CD8-positive, alpha-beta memory T cell (primary cell): ENCODE results near the gene COL9A3. TPM values are rescaled to one million over a fixed set of nuclear protein-coding genes. Genes with fewer than 3 reads are reported as not detected.

Source experiments
- CTCF ChIA-PET: fragments of 350-600 bp; sonication (Branson Sonifier 250); formaldehyde crosslinking; loops from one replicate; lab custom pipeline; 2021; ENCODE audit warnings: antibody characterized with exemption; lab: Charles Lee
- POLR2A ChIA-PET: fragments of 350-600 bp; sonication (Branson Sonifier 250); formaldehyde crosslinking; loops from one replicate; lab custom pipeline; 2021; ENCODE audit warnings: antibody characterized with exemption; lab: Charles Lee
- DNase-seq, 5 donors: peaks; one replicate each; pipeline versions ENCODE4 v3.0.0 to v3.0.0-alpha.2; 2020 to 2022; ENCODE audit warnings: mixed read lengths in 1 of 5
- H3K27ac ChIP-seq: one replicate; pipeline ENCODE4 v1.7.0; 2013; ENCODE audit warnings: low read depth, mild to moderate bottlenecking, low read length, moderate library complexity
- H3K27me3 ChIP-seq: 2 replicates; pipeline ENCODE4 v1.7.0; 2013; ENCODE audit warnings: low read length, mild to moderate bottlenecking; ENCODE audit not compliant: insufficient read depth, poor library complexity, severe bottlenecking
- H3K36me3 ChIP-seq: 2 replicates; pipeline ENCODE4 v1.7.0; 2013; ENCODE audit warnings: mild to moderate bottlenecking, low read length, moderate library complexity; ENCODE audit not compliant: insufficient read depth
- H3K4me1 ChIP-seq: 2 replicates; pipeline ENCODE4 v1.7.0; 2013; ENCODE audit warnings: mild to moderate bottlenecking, low read length, moderate library complexity; ENCODE audit not compliant: insufficient read depth
- H3K4me3 ChIP-seq: 2 replicates; pipeline ENCODE4 v1.7.0; 2013; ENCODE audit warnings: mild to moderate bottlenecking, low read length
- H3K9me3 ChIP-seq: 2 replicates; pipeline ENCODE4 v1.7.0; 2013; ENCODE audit warnings: mild to moderate bottlenecking, low read length
- H3K27ac Mint-ChIP-seq, 8 donors: one replicate each; pipeline ENCODE4 v1.8.0; 2020 to 2021; ENCODE audit warnings: mixed read lengths in 8 of 8, mild to moderate bottlenecking in 6 of 8, inconsistent platforms in 3 of 8, moderate library complexity in 3 of 8
- H3K27me3 Mint-ChIP-seq, 2 donors: one replicate each; pipeline ENCODE4 v1.8.0; 2020 to 2021; ENCODE audit warnings: mixed read lengths in 2 of 2, mild to moderate bottlenecking in 1 of 2, moderate library complexity in 1 of 2
- H3K36me3 Mint-ChIP-seq, 3 donors: one replicate each; pipeline ENCODE4 v1.8.0; 2020 to 2021; ENCODE audit warnings: mixed read lengths in 3 of 3, inconsistent platforms in 1 of 3, mild to moderate bottlenecking in 1 of 3
- H3K4me1 Mint-ChIP-seq, 3 donors: one replicate each; pipeline ENCODE4 v1.8.0; 2020 to 2021; ENCODE audit warnings: mixed read lengths in 3 of 3, inconsistent platforms in 1 of 3, mild to moderate bottlenecking in 1 of 3
- H3K4me3 Mint-ChIP-seq, 7 donors: one replicate each; pipeline ENCODE4 v1.8.0; 2020 to 2021; ENCODE audit warnings: mixed read lengths in 7 of 7, mild to moderate bottlenecking in 6 of 7, moderate library complexity in 4 of 7, inconsistent platforms in 2 of 7
- H3K9me3 Mint-ChIP-seq, 5 donors: one replicate each; pipeline ENCODE4 v1.8.0; 2020 to 2022; ENCODE audit warnings: mixed read lengths in 5 of 5, mild to moderate bottlenecking in 3 of 5, moderate library complexity in 2 of 5, inconsistent platforms in 1 of 5
- polyA plus RNA-seq: library from polyadenylated mRNA; unstranded; fragments of 300-500 nt; fragmentation: Illumina TruSeq; gene quantifications from one replicate; pipeline ENCODE4 v1.2.3, GENCODE V29; 2021
- total RNA-seq, 2 experiments: library from RNA; stranded (reverse); gene quantifications; one replicate each; pipeline ENCODE4 v1.2.3, GENCODE V29; 2021

The COL9A3 gene
- total and polyA plus RNA-seq, 3 experiments from 2014 or later: not detected

DNA sequence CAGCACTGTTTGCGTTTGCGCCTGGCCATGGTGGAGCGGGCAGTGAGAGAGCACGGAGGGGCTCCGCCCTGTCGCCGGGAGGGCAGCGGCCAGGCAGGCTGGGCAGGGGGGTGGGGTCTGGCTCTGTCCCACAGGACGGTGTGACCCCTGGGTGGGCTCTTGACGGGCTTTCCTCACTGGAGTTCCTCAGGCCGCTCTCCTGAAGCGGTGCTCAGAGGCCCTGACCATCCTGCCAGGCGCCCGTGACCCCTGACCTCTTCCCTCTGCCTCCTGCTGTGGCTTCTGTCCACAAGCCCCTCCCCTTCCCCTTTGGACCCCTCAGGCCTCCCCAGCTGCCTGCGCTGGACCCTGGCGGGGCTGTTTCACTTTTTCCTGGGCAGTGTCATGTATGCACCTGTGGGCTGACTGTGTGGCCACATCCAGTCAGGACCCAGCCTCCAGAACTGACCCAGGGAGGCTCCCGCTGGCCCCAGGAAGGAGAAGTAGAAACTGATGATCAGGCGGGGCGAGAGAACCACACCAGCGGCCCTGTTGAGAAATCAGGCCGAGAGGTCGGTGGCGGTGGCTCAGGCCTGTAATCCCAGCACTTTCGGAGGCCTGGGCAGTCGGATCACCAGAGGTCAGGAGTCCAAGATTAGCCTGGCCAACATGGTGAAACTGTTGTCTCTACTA is 11.0 kb upstream of the COL9A3 start:
- no peaks in the 10 kb centered on the region for H3K9me3 Mint-ChIP-seq
- H3K4me3 ChIP-seq: peak overlapping the region; percentile 66

DNA sequence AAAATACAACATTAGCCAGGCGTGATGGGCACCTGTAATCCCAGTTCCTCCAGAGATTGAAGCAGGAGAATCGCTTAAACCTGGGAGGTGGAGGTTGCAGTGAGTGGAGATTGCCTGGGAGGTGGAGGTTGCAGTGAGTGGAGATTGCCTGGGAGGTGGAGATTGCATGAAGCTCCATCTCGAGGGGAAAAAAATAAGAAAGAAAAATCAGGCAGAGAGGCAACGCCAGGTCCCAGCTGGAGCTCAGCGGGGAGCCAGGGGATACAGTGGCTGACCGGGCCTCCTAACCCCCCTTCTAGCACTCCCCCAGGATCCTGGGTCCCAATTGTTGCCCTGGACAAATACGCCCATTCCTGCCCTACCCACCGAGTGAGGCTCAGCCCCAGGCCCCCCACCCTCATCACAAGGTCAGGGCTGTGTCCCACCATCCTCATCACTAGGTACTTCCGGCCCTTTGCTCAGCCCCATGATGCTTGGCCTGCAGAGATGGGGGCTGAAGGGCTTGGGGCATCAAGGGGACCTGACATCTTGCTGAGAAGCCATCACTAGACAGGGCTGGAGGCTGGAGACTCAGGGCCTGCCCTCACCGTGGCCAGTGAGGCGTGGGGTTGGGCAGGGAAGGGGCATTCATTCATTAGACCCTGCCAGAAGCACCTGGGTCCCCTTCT is 10.3 kb upstream of the COL9A3 start:
- Histone ChIP-seq H3K36me3 (peaks cover 29% of the 10 kb centered on the region), H3K9me3 (no peaks in the 10 kb centered on the region), H3K4me3 (peak overlapping the region; percentile 66), H3K4me1 (peaks cover 39% of the 10 kb centered on the region), H3K27ac (peak overlapping the region; percentile 57), H3K27me3 (no peaks in the 10 kb centered on the region)
- DNase-seq: no peak
- peaks cover 0 to 3% of the 10 kb centered on the region in 2 donors for H3K27me3 Mint-ChIP-seq
- H3K9me3 Mint-ChIP-seq: no peaks in the 10 kb centered on the region
- peak overlapping the region in 5 of 8 donors; percentile 78 to 84 (median 79) for H3K27ac Mint-ChIP-seq
- ChIA-PET CTCF (interaction anchor here (2.2 to 3.0 kb wide), 2 partner anchors 11 to 154 kb away, joined by 13 to 31 read pairs; partner anchors contain the start of gene MRGBP), POLR2A (no interaction called here)
- H3K4me1 Mint-ChIP-seq: peaks cover 22 to 38% (median 28%) of the 10 kb centered on the region in 3 donors
- peaks cover 4 to 58% (median 5%) of the 10 kb centered on the region in 3 donors for H3K36me3 Mint-ChIP-seq
- H3K4me3 Mint-ChIP-seq: peak overlapping the region; percentile 73 to 89 (median 78)

More for the DNA sequence above, 11.0 kb upstream of the COL9A3 start:
- Histone ChIP-seq H3K9me3 (no peaks in the 10 kb centered on the region), H3K27me3 (no peaks in the 10 kb centered on the region), H3K36me3 (peaks cover 25% of the 10 kb centered on the region), H3K27ac (peak overlapping the region; percentile 57), H3K4me1 (peaks cover 39% of the 10 kb centered on the region)
- Mint-ChIP-seq H3K4me3 (peak overlapping the region; percentile 73 to 89 (median 78)), H3K27ac (peak overlapping the region in 6 of 8 donors; percentile 15 to 81 (median 52)), H3K36me3 (peaks cover 4 to 59% (median 5%) of the 10 kb centered on the region in 3 donors), H3K27me3 (peaks cover 0 to 3% of the 10 kb centered on the region in 2 donors), H3K4me1 (peaks cover 22 to 38% (median 28%) of the 10 kb centered on the region in 3 donors)
- ChIA-PET POLR2A (interaction anchor here (1.2 to 2.6 kb wide), 3 partner anchors 9 to 127 kb away, joined by 4 to 46 read pairs (median 4); partner anchors contain the start of gene MRGBP), CTCF (interaction anchor here (0.6 to 2.6 kb wide), 2 partner anchors 11 to 14 kb away, joined by 3 to 14 read pairs; no protein-coding TSS in a partner anchor)
- DNase-seq: no peak

GRCh38 chr20:62807444-62808210 is 9.2 kb upstream of the COL9A3 start:
- Histone ChIP-seq H3K36me3 (peaks cover 29% of the 10 kb centered on the region), H3K27ac (no peak overlapping the region), H3K27me3 (no peaks in the 10 kb centered on the region), H3K4me1 (peaks cover 39% of the 10 kb centered on the region), H3K4me3 (no peak overlapping the region), H3K9me3 (no peaks in the 10 kb centered on the region)
- peak overlapping the region in 6 of 8 donors; percentile 7 to 84 (median 46) for H3K27ac Mint-ChIP-seq
- peak overlapping the region in 5 of 7 donors; percentile 19 to 86 (median 76) for H3K4me3 Mint-ChIP-seq
- no peak for DNase-seq
- ChIA-PET CTCF (interaction anchor here (0.8 to 3.0 kb wide), 30 partner anchors 12 to 508 kb away, joined by 3 to 31 read pairs (median 5); partner anchors contain the start of genes MRGBP and SLCO4A1), POLR2A (interaction anchor here (0.8 to 1.4 kb wide), 2 partner anchors 11 to 14 kb away, joined by 3 to 4 read pairs; partner anchors contain the start of gene MRGBP)
- no peaks in the 10 kb centered on the region for H3K9me3 Mint-ChIP-seq
- peaks cover 22 to 38% (median 28%) of the 10 kb centered on the region in 3 donors for H3K4me1 Mint-ChIP-seq
- H3K27me3 Mint-ChIP-seq: peaks cover 0 to 3% of the 10 kb centered on the region in 2 donors
- peaks cover 4 to 67% (median 5%) of the 10 kb centered on the region in 3 donors for H3K36me3 Mint-ChIP-seq

DNA sequence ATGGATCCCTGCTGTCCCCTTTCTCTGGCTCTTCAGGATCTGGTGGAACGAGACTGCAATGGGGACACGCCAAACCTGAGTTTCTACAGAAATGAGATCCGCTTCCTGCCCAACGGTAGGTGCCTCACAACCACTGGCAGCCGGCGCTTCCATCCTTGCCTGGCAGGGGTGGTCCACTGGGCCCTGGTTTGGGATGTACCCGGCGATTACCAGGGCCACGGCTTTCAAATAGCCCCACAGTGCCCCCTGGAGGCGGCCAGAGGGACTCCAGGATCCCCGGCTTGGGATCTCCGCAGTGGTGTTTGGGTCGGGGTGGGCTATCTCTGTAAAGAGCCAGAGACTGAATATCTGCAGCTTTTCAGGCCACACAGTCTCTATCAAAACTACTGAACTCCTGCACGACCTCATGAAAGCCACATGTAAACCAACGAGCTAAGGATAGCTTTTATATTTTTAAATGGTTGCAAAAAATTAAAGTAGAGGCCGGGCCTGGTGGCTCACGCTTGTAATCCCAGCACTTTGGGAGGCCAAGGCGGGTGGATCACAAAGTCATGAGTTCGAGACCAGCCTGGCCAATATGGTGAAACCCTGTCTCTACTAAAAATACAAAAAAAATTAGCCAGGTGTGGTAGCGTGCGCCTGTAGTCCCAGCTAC is 8.5 kb upstream of the COL9A3 start:
- Mint-ChIP-seq H3K4me3 (peak overlapping the region in 6 of 7 donors; percentile 45 to 86 (median 74)), H3K4me1 (peaks cover 22 to 38% (median 28%) of the 10 kb centered on the region in 3 donors), H3K9me3 (no peaks in the 10 kb centered on the region), H3K27ac (peak overlapping the region in 7 of 8 donors; percentile 33 to 84 (median 55)), H3K27me3 (peaks cover 0 to 3% of the 10 kb centered on the region in 2 donors), H3K36me3 (peaks cover 4 to 71% (median 5%) of the 10 kb centered on the region in 3 donors)
- Histone ChIP-seq H3K36me3 (peaks cover 29% of the 10 kb centered on the region), H3K4me3 (no peak overlapping the region), H3K4me1 (peaks cover 39% of the 10 kb centered on the region), H3K27ac (no peak overlapping the region), H3K9me3 (no peaks in the 10 kb centered on the region), H3K27me3 (no peaks in the 10 kb centered on the region)
- peak; percentile 63 to 77 (median 73) for DNase-seq
- POLR2A ChIA-PET: interaction anchor here (0.7 to 1.4 kb wide), 3 partner anchors 12 to 30 kb away, joined by 3 to 12 read pairs (median 4); partner anchors contain the start of gene MRGBP
- CTCF ChIA-PET: interaction anchor here (0.6 to 3.0 kb wide), 42 partner anchors 8 to 508 kb away, joined by 3 to 31 read pairs (median 4); partner anchors contain the start of genes COL9A3, MRGBP and SLCO4A1

- ChIA-PET CTCF (interaction anchor here (0.9 to 2.4 kb wide), 7 partner anchors 18 to 310 kb away, joined by 3 to 20 read pairs (median 5); no protein-coding TSS in a partner anchor), POLR2A (no interaction called here)
- H3K36me3 ChIP-seq: peaks cover 29% of the 10 kb centered on the region
- no peaks in the 10 kb centered on the region for H3K27me3 ChIP-seq
- Mint-ChIP-seq H3K27ac (no peak overlapping the region), H3K9me3 (no peaks in the 10 kb centered on the region), H3K27me3 (peaks cover 3% of the 10 kb centered on the region in 2 donors), H3K4me1 (peaks cover 16 to 34% (median 20%) of the 10 kb centered on the region in 3 donors), H3K4me3 (no peak overlapping the region), H3K36me3 (peaks cover 4 to 67% (median 5%) of the 10 kb centered on the region in 3 donors)
- H3K9me3 ChIP-seq: no peaks in the 10 kb centered on the region
- no peak overlapping the region for H3K27ac ChIP-seq
- H3K4me3 ChIP-seq: no peak overlapping the region
- peaks cover 30% of the 10 kb centered on the region for H3K4me1 ChIP-seq
- DNase-seq: no peak
These were observed 7.1 kb upstream of the COL9A3 start for GRCh38 chr20:62809530-62810428.

DNA sequence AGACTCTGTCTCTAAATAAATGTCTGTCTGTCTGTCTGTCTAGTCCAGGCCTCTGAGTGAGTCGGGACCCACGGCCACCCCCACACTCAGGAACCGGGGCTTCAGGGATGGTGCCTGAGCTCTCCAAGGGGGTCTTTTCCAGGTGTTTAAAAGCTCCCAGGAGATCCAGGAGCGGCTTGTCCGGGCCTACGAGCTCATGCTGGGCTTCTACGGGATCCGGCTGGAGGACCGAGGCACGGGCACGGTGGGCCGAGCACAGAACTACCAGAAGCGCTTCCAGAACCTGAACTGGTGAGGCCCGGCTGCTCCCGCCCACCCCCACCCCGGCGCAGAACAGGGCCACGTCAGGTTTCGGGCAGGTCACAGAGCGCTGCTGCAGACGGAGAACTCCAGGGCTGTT is 5.5 kb upstream of the COL9A3 start:
- H3K27ac Mint-ChIP-seq: no peak overlapping the region
- peaks cover 0 to 2% (median 0%) of the 10 kb centered on the region in 5 donors for H3K9me3 Mint-ChIP-seq
- Histone ChIP-seq H3K9me3 (no peaks in the 10 kb centered on the region), H3K4me3 (no peak overlapping the region), H3K36me3 (peaks cover 29% of the 10 kb centered on the region), H3K4me1 (peaks cover 29% of the 10 kb centered on the region), H3K27ac (no peak overlapping the region), H3K27me3 (peaks cover 5% of the 10 kb centered on the region)
- peaks cover 8 to 15% of the 10 kb centered on the region in 2 donors for H3K27me3 Mint-ChIP-seq
- no peak for DNase-seq
- ChIA-PET POLR2A (interaction anchor here (0.6 kb wide), 1 partner anchor 401 kb away, joined by 3 read pairs; no protein-coding TSS in a partner anchor), CTCF (no interaction called here)
- H3K36me3 Mint-ChIP-seq: peaks cover 4 to 62% (median 5%) of the 10 kb centered on the region in 3 donors
- no peak overlapping the region for H3K4me3 Mint-ChIP-seq
- H3K4me1 Mint-ChIP-seq: peaks cover 20 to 40% (median 26%) of the 10 kb centered on the region in 3 donors
